Spinal cord (tissue), 10 donors: ENCODE data around the gene PKP3. TPM values are rescaled to one million over a fixed set of nuclear protein-coding genes. Genes with fewer than 3 reads are reported as not detected.
"Not testable (repeated sequence)": the region's sequence is repeated elsewhere in the genome, so short reads cannot be mapped to it uniquely, and the experiment has no call there.

Source experiments
- DNase-seq, 6 donors: peaks; one replicate each; pipeline versions ENCODE4 v3.0.0 to v3.0.0-alpha.2; 2013 to 2015; ENCODE audit warnings: low spot score in 6 of 6, low read depth in 4 of 6
- H3K27ac ChIP-seq: one replicate; pipeline ENCODE4 v1.5.1; 2013; ENCODE audit warnings: low read depth, low read length, control low read depth
- H3K27me3 ChIP-seq: one replicate; pipeline ENCODE4 v1.6.1; 2013; ENCODE audit warnings: low read length; ENCODE audit not compliant: control insufficient read depth, insufficient read depth
- H3K36me3 ChIP-seq: one replicate; pipeline ENCODE4 v1.6.1; 2013; ENCODE audit warnings: low read length; ENCODE audit not compliant: control insufficient read depth, insufficient read depth
- H3K4me1 ChIP-seq: one replicate; pipeline ENCODE4 v1.6.1; 2013; ENCODE audit warnings: low read length; ENCODE audit not compliant: control insufficient read depth, insufficient read depth
- H3K4me3 ChIP-seq: one replicate; pipeline ENCODE4 v1.5.1; 2013; ENCODE audit warnings: low read depth, low read length, control low read depth
- H3K9me3 ChIP-seq: one replicate; pipeline ENCODE4 v1.6.1; 2013; ENCODE audit warnings: low read length; ENCODE audit not compliant: control insufficient read depth, insufficient read depth
- WGBS: methylation state at CpG from one replicate; pipeline ENCODE4 v1.1.5; 2013; ENCODE audit warnings: missing lambda C conversion rate; ENCODE audit not compliant: insufficient coverage; 5-methylcytosine and 5-hydroxymethylcytosine counted together
- polyA plus RNA-seq, 2 donors: library from polyadenylated mRNA; unstranded; fragments of 120-200 nt; gene quantifications; one replicate each; pipeline ENCODE4 v1.2.1, GENCODE V29; 2013; ENCODE audit not compliant: insufficient read length in 2 of 2
- total RNA-seq, 2 donors: library from RNA; depleted of rRNA in 1 of 2; stranded (reverse); fragments of 120-200 nt in 1 of 2; fragments of >200 nt in 1 of 2; gene quantifications; one replicate each; pipeline versions ENCODE4 v1.2.3 to v1.2.4, GENCODE V29; 2013 to 2014
- donor health status: healthy.

The PKP3 gene
- total and polyA plus RNA-seq, 4 donors: 0.61 to 1.3 (median 0.73) TPM

DNA sequence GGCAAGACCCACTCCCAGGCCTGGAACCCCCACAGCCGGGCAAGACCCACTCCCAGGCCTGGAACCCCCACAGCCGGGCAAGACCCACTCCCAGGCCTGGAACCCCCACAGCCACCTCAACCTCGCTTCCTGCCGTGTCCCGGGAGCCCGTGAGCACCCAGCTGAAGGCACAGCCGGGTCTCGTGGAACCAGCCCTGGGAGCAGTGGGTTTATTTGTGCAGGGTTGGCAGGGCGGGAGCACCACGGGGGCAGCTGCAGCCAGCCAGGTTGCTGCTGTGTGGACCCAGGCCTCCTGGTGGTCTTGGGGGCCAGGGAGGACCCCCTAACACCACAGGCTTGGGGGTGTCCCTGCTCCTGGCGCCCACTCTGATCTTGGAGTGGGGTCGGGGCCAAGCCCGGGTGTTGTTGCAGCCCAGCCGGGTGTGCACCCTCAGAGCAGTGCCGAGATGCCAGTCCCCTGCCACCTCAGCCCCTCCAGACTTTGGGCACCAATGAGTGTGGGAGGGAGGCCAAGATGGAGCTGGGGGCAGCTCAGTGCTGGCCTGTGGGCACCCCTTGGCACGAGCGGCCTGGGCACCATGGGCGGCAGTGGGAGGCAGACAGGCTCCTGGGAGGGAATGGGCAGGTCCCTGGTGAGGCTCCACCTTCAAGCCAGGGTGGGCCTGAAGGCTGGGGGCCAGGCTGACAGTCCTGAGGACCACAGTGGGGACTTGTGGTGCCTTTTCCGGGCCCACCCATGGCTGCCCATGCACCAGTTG is 8.2 kb upstream of the PKP3 start:
- WGBS: 90% methylated on average over 17 of the region's 19 CpGs
- Histone ChIP-seq H3K36me3 (peaks cover 34% of the 10 kb centered on the region), H3K27me3 (no peaks in the 10 kb centered on the region), H3K9me3 (peaks cover 2% of the 10 kb centered on the region), H3K4me1 (no peaks in the 10 kb centered on the region), H3K4me3 (no peak overlapping the region), H3K27ac (no peak overlapping the region)
- DNase-seq: no peak

DNA sequence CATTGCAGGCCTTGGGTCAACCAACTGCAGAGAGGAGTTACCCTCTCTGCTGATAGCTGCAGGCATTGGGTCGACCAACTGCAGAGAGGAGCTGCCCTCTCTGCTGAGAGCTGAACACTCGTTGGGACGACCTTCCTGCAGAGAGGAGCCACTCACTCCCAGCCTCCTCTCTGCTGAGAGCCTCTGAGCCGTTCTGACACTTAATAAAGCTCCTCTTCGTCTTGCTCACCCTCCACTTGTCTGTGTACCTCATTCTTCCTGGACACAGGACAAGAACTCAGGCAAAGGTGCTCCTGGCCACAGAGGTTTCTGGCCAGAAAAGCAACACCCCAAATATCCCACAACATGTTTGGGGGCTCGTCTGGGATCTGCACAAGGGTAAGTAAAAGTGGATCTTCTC is 7.5 kb upstream of the PKP3 start:
- Histone ChIP-seq H3K9me3 (peaks cover 2% of the 10 kb centered on the region), H3K36me3 (peaks cover 28% of the 10 kb centered on the region), H3K27ac (no peak overlapping the region), H3K4me3 (no peak overlapping the region), H3K27me3 (no peaks in the 10 kb centered on the region), H3K4me1 (no peaks in the 10 kb centered on the region)
- WGBS: 82% methylated on average over 5 of the region's 6 CpGs
- no peak for DNase-seq

DNA sequence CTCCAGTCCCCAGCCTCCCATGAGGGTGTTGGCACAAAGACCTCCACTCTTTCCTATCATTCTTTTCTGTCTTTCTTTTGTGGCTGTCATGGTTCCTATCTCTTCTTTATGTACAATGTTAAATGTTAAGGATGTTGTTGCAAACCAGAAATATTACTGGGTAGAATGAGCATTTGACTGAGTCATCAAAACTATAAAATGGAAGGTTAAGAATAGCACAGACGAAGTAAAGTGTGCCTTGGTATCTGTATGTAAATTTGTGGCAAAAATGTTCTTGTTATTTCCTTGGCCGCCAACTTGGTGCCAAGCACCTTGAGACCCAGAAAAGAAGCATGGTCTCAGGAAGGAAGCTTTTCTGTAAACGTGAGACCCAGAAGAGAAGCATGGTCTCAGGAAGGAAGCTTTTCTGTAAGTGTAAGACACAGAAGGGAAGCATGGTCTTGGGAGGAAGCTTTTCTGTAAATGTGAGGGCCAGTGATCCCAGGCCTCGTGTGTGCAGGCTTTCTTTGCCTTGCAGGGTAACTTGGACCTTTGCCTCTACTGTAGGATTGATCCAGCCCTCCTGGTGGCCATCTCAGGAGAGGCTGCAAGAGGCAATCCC is 6.7 kb upstream of the PKP3 start:
- 68% methylated on average over 4 of the region's 4 CpGs for WGBS
- H3K27ac ChIP-seq: no peak overlapping the region

GRCh38 chr11:389369-389768 is 4.6 kb upstream of the PKP3 start:
- not testable (repeated sequence) for H3K27ac ChIP-seq, H3K4me3 ChIP-seq, H3K4me1 ChIP-seq, H3K36me3 ChIP-seq, H3K9me3 ChIP-seq, H3K27me3 ChIP-seq, DNase-seq
- WGBS: no CpG with 5 or more reads among the region's 17 CpGs

More for the DNA sequence above, 6.7 kb upstream of the PKP3 start:
- Histone ChIP-seq H3K4me1 (no peaks in the 10 kb centered on the region), H3K27me3 (no peaks in the 10 kb centered on the region), H3K4me3 (no peak overlapping the region), H3K9me3 (peaks cover 2% of the 10 kb centered on the region), H3K36me3 (peaks cover 20% of the 10 kb centered on the region)
- no peak for DNase-seq

DNA sequence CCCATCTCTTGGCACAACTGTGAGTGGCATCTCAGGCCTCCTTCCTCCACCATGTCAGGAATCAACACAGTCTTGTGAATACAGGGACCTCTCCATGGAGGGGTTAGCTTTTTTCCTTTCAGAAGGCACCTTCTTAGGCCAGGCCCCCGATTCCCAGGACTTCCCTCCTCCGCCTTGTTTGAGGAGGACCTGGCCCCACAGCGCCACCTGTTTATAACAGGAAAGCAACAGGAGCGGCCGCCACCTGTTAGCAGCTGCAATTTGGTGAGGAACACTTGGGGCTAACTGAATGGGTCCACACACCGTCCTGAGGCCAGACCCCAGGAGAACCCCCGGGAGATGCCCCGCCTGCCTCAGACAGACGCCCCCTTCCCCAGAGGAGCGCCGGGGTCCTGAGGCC is 3.8 kb upstream of the PKP3 start:
- Histone ChIP-seq H3K4me1 (no peaks in the 10 kb centered on the region), H3K36me3 (no peaks in the 10 kb centered on the region), H3K27me3 (no peaks in the 10 kb centered on the region), H3K4me3 (no peak overlapping the region), H3K9me3 (peaks cover 2% of the 10 kb centered on the region), H3K27ac (no peak overlapping the region)
- DNase-seq: no peak
- 34% methylated on average over 3 of the region's 11 CpGs for WGBS

DNA sequence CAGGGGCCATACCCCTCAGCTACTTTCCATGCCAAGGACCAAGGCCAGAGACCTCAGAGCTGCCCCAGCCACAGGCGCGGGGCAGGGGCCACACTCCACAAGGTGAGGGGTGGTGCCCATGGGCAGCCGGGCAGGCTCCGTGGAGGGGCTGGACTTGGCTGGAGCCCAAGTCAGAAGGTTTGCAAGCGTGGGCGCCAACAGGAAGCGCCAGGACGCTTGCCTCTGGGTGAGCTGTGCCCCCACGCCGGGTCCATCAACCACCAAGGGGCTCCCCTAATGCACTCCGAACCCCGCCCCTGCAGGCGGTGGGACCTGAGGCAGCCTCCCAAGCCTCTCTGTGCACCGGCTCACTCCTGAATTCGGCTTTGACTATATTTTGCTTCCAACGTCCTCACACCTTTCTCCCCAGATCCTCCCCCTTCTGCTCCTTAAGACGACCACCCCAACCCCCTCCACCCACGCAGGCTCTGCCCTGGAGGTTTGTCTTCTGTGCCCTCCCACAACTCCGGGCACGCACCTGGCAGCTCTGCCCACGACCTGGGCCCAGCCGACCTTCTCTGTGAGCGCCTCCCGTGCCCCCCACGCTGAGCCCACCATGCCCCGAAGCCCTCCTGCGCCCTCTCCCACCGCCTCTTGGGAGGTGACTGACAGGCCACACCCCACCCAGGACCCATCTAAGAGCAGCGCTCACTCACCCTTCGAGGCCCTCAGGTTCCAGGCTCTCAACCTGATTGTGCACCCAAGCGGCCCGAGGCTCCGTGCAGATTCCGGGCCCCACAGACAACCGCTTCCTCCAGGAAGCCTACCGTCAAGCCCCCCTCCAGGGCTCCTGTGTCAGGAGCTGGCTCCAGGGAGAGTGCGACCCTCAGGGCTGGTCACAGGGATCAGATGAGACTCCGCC is 2.6 kb upstream of the PKP3 start:
- no peaks in the 10 kb centered on the region for H3K27me3 ChIP-seq
- no peaks in the 10 kb centered on the region for H3K36me3 ChIP-seq
- no peaks in the 10 kb centered on the region for H3K9me3 ChIP-seq
- no peak overlapping the region for H3K4me3 ChIP-seq
- no peak for DNase-seq
- H3K27ac ChIP-seq: no peak overlapping the region
- WGBS: 86% methylated on average over 38 of the region's 38 CpGs
- H3K4me1 ChIP-seq: peaks cover under 1% of the 10 kb centered on the region

- H3K9me3 ChIP-seq: no peaks in the 10 kb centered on the region
- H3K36me3 ChIP-seq: no peaks in the 10 kb centered on the region
- H3K27me3 ChIP-seq: no peaks in the 10 kb centered on the region
- no peak for DNase-seq
- no peak overlapping the region for H3K4me3 ChIP-seq
- WGBS: 85% methylated on average over 26 of the region's 36 CpGs
- H3K4me1 ChIP-seq: peaks cover 10% of the 10 kb centered on the region
- H3K27ac ChIP-seq: no peak overlapping the region
These were observed 1.8 kb upstream of the PKP3 start for GRCh38 chr11:392102-392777.

GRCh38 chr11:393219-394033 is 583 bp upstream of the PKP3 start:
- Histone ChIP-seq H3K27me3 (no peaks in the 10 kb centered on the region), H3K4me3 (no peak overlapping the region), H3K36me3 (no peaks in the 10 kb centered on the region), H3K27ac (no peak overlapping the region), H3K9me3 (no peaks in the 10 kb centered on the region), H3K4me1 (peaks cover 14% of the 10 kb centered on the region)
- WGBS: 79% methylated on average over 15 of the region's 17 CpGs
- DNase-seq: no peak
